Hypothalamus (tissue), 51 donors: ENCODE data around the gene HLA-DQB2.
"Not testable (repeated sequence)": the region's sequence is repeated elsewhere in the genome, so short reads cannot be mapped to it uniquely, and the experiment has no call there.

Source experiments
- DNase-seq, 51 donors: peaks; one replicate each; lab custom pipeline; 2025; lab: John Stamatoyannopoulos, UW

The HLA-DQB2 gene

GRCh38 chr6:32752580-32752979 is 10.8 kb downstream of the HLA-DQB2 start:
- no peak for DNase-seq

GRCh38 chr6:32745649-32746048 is 17.7 kb downstream of the HLA-DQB2 start:
- not testable (repeated sequence) for DNase-seq

GRCh38 chr6:32744776-32745175 is 18.6 kb downstream of the HLA-DQB2 start:
- DNase-seq: no peak

- no peak for DNase-seq
Measured at GRCh38 chr6:32742374-32742773, 21.0 kb downstream of the HLA-DQB2 start.

- DNase-seq: no peak
Measured at GRCh38 chr6:32741031-32741960, 22.0 kb downstream of the HLA-DQB2 start, which contains the start of gene HLA-DQA2. Gene HLA-DQA2, plus strand, starts transcription at chr6:32741391. Its CDS starts 53 bp downstream, at chr6:32741444.

- no peak for DNase-seq
Measured at GRCh38 chr6:32738126-32738525, 25.2 kb downstream of the HLA-DQB2 start.

GRCh38 chr6:32718879-32719278 is 44.5 kb downstream of the HLA-DQB2 start:
- DNase-seq: no peak

GRCh38 chr6:32716396-32716795 is 46.9 kb downstream of the HLA-DQB2 start:
- DNase-seq: no peak

GRCh38 chr6:32713241-32713640 is 50.1 kb downstream of the HLA-DQB2 start:
- DNase-seq: no peak

- no peak for DNase-seq
Measured at GRCh38 chr6:32709625-32710024, 53.7 kb downstream of the HLA-DQB2 start.
